DND-41 (cell line): Measurements from ENCODE around the gene FAM50B.

Experiments used
- ATAC-seq: fragments of 200-7000 bp; cut with Tn5 transposase; 3 replicates; pipeline ENCODE4 v1.9.1; 2021; ENCODE audit warnings: low read depth; ENCODE audit not compliant: insufficient read depth
- DNase-seq: peaks from one replicate; pipeline ENCODE4 v3.0.0-alpha.2; 2020
- H2AFZ ChIP-seq: 2 replicates; pipeline ENCODE4 v1.6.0; 2012; ENCODE audit warnings: low read depth, low read length
- H3K27ac ChIP-seq: 2 replicates; pipeline ENCODE4 v1.5.1; 2012; ENCODE audit warnings: low read length, inconsistent platforms
- H3K27me3 ChIP-seq: fragments of 200-600 bp; sonication (generic); 2 replicates; pipeline ENCODE4 v1.6.0; 2012; ENCODE audit warnings: low read length, mild to moderate bottlenecking, inconsistent platforms; ENCODE audit not compliant: insufficient read depth, poor library complexity
- H3K36me3 ChIP-seq: 2 replicates; pipeline ENCODE4 v1.5.1; 2012; ENCODE audit warnings: low read length, inconsistent platforms; ENCODE audit not compliant: insufficient read depth
- H3K4me1 ChIP-seq: 2 replicates; pipeline ENCODE4 v1.5.1; 2012; ENCODE audit warnings: mild to moderate bottlenecking, low read length; ENCODE audit not compliant: insufficient read depth
- H3K4me2 ChIP-seq: 2 replicates; pipeline ENCODE4 v1.6.0; 2012; ENCODE audit warnings: mild to moderate bottlenecking, moderate library complexity, low read length, inconsistent platforms; ENCODE audit not compliant: insufficient read depth
- H3K4me3 ChIP-seq, 2 experiments: fragments of 200-600 bp in 1 of 2; shearing (Covaris generic) in 1 of 2; 2 replicates each; pipeline ENCODE4 v1.5.1; 2012 to 2016; ENCODE audit warnings: inconsistent platforms in 2 of 2, low read length in 2 of 2, mild to moderate bottlenecking in 2 of 2, low read depth in 1 of 2, moderate library complexity in 1 of 2
- H3K79me2 ChIP-seq: 2 replicates; pipeline ENCODE4 v1.6.0; 2012; ENCODE audit warnings: low read length, inconsistent platforms; ENCODE audit not compliant: insufficient read depth
- H3K9ac ChIP-seq: 2 replicates; pipeline ENCODE4 v1.6.0; 2012; ENCODE audit warnings: low read depth, mild to moderate bottlenecking, inconsistent platforms, low read length, moderate library complexity
- H3K9me3 ChIP-seq: 2 replicates; pipeline ENCODE4 v1.5.1; 2012; ENCODE audit warnings: low read length, moderate library complexity, mild to moderate bottlenecking, inconsistent platforms; ENCODE audit not compliant: insufficient read depth, severe bottlenecking
- H4K20me1 ChIP-seq: 2 replicates; pipeline ENCODE4 v1.6.0; 2012; ENCODE audit warnings: low read length; ENCODE audit not compliant: insufficient read depth
- CTCF ChIP-seq: IDR thresholded peaks from 2 replicates; pipeline ENCODE4 v1.5.1; 2012; ENCODE audit warnings: borderline replicate concordance, low read length, moderate library complexity, mild to moderate bottlenecking; ENCODE audit not compliant: poor library complexity, severe bottlenecking; ENCODE audit errors: extremely low read depth
- EZH2 ChIP-seq: IDR thresholded peaks from 3 replicates; pipeline ENCODE4 v1.6.1; 2012; ENCODE audit warnings: borderline replicate concordance, low read depth, mild to moderate bottlenecking, moderate library complexity, low read length, inconsistent platforms; ENCODE audit not compliant: severe bottlenecking

The FAM50B gene

DNA sequence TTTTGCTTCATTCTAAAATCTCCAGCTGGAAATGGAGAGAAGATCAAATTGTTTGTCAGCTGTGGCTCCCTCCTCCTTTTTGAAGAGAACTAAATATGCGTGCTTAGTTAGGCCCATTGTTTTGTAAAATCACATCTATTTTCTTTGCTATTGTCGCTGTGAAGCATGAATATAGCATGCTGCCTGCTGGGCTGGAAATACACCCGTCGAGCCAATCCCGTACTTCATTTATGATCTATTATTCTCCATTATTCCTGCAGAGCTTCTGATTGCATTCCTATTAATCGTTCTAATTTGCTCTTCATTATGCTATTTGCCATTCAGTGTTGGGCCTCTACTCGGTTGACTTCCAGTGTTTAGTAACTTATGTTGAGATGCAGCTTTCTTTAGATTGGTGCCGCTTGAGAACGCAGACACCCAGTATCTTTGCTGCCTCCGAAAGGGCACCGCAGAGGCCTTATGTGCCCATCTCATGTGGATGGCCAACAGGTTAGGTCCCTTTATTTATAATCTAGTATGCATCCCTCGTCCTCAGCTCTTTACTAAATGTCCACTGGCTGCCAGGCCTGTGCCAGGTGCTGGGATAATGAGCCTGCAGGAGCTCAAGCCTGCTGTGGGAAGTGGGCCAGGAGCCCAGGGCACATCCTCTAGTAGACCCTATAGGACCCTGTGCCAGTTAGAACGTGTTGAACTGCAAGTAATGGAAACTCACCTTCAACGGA, 45.6 kb downstream of the FAM50B start:
- H3K27me3 ChIP-seq: peaks cover 2% of the 10 kb centered on the region
- no peaks in the 10 kb centered on the region for H3K36me3 ChIP-seq
- no peaks in the 10 kb centered on the region for H3K9me3 ChIP-seq
- ATAC-seq: no peak
- H3K4me1 ChIP-seq: no peaks in the 10 kb centered on the region
- no peak overlapping the region for H3K9ac ChIP-seq
- no peak overlapping the region for H3K27ac ChIP-seq
- no peaks in the 10 kb centered on the region for H3K79me2 ChIP-seq
- no peaks in the 10 kb centered on the region for H4K20me1 ChIP-seq
- TF ChIP-seq EZH2 (no peak), CTCF (no peak)
- H3K4me2 ChIP-seq: no peak overlapping the region
- no peak overlapping the region for H2AFZ ChIP-seq
- H3K4me3 ChIP-seq: no peak overlapping the region
- no peak for DNase-seq

DNA sequence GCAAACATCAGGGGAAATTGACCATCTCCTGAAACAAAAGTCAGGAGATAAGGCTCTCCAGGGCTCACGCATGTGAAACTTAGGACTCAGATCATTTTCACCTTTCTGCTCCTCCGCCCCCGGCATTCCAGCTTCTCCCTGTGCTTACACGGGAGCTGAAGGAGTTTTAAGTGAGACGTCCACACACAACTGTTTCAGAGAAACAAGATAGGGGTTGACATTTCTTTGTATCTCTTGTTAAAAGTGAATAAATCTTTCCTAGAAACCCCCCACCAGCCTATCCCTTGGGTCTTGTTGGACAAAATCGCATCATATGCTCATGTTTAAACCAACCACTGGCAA, 46.1 kb downstream of the FAM50B start:
- Histone ChIP-seq H3K9ac (no peak overlapping the region), H3K4me3 (no peak overlapping the region), H3K36me3 (no peaks in the 10 kb centered on the region), H3K4me1 (no peaks in the 10 kb centered on the region), H4K20me1 (no peaks in the 10 kb centered on the region), H3K79me2 (no peaks in the 10 kb centered on the region), H3K27me3 (peaks cover 2% of the 10 kb centered on the region), H3K9me3 (no peaks in the 10 kb centered on the region), H3K27ac (no peak overlapping the region), H3K4me2 (no peak overlapping the region), H2AFZ (no peak overlapping the region)
- ATAC-seq (no peak), DNase-seq (no peak)
- TF ChIP-seq CTCF (no peak), EZH2 (no peak)

GRCh38 chr6:3895805-3896204, 46.6 kb downstream of the FAM50B start:
- Histone ChIP-seq H3K9me3 (no peaks in the 10 kb centered on the region), H2AFZ (no peak overlapping the region), H3K4me2 (no peak overlapping the region), H3K36me3 (no peaks in the 10 kb centered on the region), H3K9ac (no peak overlapping the region), H3K27me3 (peaks cover 2% of the 10 kb centered on the region), H3K4me3 (no peak overlapping the region), H4K20me1 (no peaks in the 10 kb centered on the region), H3K79me2 (no peaks in the 10 kb centered on the region), H3K27ac (no peak overlapping the region), H3K4me1 (no peaks in the 10 kb centered on the region)
- DNase-seq (no peak), ATAC-seq (no peak)
- TF ChIP-seq CTCF: no peak
- TF ChIP-seq EZH2: no peak
